Astrocyte of the hippocampus (primary cell): ENCODE results near the gene ZSCAN5A.
A peak's percentile ranks its signal among the peaks of the same experiment; 100 is the strongest.
"Not testable (repeated sequence)": the region's sequence is repeated elsewhere in the genome, so short reads cannot be mapped to it uniquely, and the experiment has no call there.

Experiments
- DNase-seq: peaks from one replicate; pipeline ENCODE4 v3.0.0; 2011; ENCODE audit warnings: low read depth, low spot score

Gene ZSCAN5A, protein sequence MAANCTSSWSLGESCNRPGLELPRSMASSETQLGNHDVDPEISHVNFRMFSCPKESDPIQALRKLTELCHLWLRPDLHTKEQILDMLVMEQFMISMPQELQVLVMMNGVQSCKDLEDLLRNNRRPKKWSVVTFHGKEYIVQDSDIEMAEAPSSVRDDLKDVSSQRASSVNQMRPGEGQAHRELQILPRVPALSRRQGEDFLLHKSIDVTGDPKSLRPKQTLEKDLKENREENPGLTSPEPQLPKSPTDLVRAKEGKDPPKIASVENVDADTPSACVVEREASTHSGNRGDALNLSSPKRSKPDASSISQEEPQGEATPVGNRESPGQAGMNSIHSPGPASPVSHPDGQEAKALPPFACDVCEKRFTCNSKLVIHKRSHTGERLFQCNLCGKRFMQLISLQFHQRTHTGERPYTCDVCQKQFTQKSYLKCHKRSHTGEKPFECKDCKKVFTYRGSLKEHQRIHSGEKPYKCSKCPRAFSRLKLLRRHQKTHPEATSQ

DNA sequence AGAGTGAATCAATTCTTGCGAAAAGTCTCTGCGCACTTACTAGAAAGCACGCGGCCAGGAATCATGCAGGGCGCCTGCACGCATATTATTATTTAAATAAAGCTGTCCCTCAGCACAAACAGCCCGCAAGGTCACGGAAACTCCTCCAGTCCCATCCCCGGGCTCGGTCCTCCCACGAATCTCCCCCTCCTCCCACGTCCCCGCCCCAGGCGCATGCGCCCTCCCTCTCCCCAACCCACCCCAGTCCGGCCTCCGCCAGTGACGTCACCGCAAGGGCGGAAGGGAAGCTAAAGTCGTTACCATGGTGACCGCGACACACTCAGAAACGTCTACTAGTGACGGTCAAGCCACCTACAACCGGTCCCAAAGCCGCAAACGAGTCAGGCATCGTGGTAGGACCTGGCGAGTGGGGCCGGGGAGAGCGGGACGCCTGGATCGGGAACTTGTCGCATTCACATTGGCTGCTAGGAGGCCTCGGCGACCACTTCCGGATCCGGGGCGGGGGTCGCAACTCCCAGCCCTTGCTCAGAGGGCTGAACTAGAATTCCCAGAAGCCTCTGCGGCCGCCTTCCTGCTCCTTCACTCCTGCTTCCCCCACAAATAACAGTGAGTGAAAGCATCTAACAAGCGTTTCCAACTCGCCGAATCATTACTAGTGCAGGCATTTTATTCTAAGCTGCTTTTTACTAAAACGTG lies at the start of gene ZSCAN5A:
Gene ZSCAN5A, minus strand, starts transcription at position 459 of the 696 bp plus-strand sequence. CDS start 89,793 bp downstream, outside the sequence.
- peak; percentile 97 for DNase-seq

DNA sequence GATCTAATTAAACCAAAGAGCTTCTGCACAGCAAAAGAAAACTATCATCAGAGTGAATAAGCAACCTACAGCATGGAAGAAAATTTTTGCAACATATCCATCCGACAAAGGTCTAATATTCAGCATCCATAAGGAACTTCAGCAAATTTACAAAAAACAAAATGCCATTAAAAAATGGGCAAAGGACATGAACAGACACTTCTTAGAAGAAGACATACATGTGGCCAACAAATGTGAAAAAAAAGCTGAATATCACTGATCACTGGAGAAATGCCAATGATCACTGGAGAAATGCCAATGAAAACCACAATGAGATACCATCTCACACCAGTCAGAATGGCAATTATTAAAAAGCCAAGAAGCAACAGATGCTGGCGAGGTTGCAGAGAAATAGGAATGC lies 46.2 kb upstream of the ZSCAN5A start:
- no peak for DNase-seq

DNA sequence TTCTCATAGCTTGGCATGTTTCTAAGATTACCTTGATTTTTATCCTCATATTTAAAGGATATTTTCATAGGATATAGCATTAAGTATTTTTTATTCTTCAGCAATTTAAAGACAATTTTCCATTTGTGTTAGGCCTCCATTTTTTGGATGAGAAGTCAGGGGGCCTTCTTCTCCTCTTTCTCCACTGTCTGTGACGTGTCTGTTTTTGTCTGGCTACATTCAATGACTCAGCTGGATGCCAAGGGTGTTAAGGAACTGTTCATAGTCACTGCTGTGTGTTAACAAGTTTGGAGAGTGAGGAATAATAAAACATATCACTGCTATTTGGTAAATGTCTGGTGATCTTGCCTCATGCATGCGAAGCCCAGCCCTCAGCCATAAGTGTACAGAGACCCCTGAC lies 42.3 kb upstream of the ZSCAN5A start:
- DNase-seq = no peak

DNA sequence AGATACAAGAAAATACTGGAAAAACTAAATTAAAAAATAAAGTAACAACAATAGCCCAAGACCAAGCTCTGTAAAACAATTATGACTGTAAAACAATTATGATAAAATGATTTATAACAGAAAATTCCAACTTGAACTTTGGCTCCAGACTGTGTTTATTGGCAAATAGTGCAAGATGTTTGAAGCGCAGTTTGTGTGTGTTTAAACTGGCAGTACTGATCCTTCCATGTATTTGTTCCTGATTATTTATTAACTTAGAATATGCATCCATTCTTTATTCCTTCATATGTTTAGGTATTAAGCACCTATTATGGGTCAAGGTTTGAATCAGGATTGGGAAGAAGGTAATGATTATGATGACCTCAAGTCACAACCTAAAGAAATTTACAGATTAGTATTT lies 40.9 kb upstream of the ZSCAN5A start:
- no peak for DNase-seq

DNA sequence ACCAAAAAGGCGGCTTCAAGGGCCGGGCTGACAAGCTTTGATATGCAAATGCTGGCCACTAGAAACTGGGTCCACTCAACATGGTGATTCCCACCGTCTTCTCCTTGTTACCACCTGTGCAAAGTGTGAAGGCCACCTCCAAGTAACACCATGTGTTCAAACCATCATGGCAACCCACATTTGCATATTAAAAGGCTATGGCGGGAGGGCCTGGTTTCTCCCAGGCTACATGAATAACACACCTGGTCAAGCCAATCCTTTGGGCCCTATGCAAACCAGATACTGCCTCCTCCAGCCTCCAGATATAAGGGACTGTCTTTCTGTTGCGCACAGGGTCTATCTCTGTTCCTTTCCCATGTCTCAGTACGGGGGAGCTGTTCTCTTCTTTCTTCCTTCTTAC lies 36.6 kb upstream of the ZSCAN5A start:
- DNase-seq = no peak

DNA sequence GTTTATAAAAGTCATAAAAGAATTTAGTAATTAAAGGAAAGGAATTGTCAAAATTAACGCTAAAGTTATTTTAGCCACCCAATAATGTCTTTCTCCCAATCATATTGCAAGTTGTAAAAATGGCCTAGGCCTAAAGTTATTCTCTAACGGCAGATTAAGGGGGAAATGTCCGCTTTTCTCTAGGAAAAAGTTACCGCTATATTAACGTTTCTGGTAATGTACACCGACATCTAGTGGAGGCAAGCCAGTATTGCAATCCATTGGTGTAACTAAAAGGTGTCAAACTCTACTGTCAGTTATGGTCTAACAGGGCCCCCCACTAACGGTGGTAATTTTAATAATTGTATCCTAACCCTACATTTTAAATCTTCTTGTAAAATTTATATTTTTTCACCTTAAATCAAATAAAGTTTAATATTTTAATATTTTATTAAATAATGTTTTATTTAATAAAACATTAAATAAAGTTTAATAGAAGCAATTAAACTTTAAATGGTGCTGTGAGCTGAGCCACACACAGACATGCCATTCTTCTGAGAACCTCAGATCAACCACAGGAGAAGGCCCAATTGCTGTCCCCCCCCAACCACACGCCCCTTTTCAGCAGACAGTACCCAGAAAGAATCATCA lies 35.9 kb upstream of the ZSCAN5A start:
- peak; percentile 64 for DNase-seq

DNA sequence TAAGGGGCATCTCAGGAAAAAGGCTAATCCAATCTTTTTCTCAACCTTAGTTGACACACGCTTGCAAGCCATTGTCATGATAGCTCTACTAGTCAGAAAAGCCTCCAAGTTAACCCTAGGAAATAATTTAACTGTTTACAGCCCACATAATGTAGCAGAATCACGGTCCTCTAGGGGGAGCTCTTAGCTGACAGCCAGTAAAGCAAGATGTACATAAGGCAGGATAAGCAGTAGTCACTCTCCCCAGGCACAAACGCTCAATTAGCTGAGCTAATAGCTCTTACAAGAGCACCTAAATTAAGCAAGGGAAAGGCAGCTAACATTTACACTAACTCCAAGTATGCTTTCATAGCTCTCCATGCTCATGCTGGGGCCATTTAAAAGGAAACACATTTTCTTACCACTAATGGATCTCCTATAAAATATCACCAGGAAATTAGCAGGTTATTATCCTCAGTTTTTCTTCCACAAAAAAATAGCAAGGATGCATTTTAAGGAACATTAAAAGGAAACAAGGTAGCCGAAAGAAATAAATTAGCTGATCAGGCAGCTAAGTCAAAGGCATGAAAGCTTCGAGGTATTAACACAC lies 33.7 kb upstream of the ZSCAN5A start:
- no peak for DNase-seq

DNA sequence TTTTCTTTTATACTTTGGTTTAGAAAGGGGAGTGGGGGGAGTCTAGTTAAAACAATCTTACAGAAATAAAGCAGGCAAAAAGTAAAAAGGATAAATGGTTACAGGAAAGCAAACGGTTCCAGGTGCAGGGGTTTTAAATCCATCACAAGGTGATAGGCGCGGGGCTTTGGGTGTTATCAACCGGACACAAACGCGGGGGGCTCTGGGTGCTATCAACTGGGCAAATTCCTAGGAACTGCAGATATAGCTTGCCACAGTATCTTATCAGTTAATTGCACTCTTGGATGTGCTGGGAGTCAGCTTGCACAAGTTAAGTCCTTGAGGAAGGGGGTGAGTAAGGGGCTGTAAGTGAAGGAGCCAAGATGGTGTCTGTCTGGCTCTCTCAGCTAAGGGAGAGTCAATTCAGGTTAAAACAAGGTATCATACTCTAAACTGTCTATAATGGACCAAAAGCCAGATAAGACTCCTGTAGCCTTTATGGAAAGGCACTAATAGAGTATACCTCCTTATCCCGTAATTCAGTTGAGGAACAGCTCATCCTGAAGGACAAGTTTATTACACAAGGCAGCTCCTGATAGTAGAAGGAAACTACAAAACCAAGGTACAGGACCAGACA lies 32.6 kb upstream of the ZSCAN5A start:
- DNase-seq = no peak

DNA sequence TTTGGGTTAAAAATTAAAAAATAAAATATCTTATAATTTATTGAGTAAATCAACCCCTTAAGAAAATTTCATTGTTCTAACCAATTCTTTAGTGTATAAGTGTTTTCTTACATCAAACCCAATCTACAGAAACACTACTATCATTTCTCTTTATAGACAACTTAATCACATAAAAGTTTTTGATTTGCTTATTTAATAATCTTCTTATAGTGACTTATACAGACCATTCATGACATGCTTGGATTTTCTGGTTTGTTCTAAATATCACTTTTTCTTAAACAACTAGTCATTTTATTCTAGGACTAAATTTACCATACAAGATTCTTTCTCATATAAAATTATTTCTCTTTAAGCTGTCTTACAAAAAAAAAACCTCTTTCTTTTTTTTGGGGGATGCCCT lies 27.3 kb upstream of the ZSCAN5A start:
- DNase-seq = no peak

DNA sequence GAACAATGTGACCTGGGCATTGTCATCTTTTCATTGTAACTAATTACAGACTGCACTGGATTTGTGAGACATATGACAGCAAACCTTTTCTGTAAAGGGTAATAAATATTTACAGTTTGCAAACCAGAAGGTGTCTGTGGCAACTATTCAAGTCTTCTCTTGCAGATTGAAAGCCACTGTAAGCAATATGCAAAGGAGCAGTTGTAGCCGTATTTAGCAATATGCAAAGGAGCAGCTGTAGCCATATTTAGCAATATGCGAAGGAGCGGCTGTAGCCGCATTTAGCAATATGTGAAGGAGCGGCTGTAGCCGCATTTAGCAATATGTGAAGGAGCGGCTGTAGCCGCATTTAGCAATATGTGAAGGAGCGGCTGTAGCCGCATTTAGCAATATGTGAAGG lies 24.4 kb upstream of the ZSCAN5A start:
- DNase-seq = not testable (repeated sequence)

DNA sequence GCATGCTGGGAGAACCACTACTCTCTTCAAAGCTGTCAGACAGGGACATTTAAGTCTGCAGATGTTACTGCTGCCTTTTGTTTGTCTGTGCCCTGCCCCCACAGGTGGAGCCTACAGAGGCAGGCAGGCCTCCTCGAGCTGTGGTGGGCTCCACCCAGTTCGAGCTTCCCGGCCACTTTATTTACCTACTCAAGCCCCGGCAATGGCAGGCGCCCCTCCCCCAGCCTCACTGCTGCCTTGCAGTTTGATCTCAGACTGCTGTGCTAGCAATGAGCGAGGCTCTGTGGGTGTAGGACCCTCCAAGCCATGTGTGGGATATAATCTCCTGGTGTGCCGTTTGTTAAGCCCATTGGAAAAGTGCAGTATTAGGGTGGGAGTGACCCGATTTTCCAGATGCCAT lies 22.4 kb upstream of the ZSCAN5A start:
- DNase-seq = not testable (repeated sequence)

DNA sequence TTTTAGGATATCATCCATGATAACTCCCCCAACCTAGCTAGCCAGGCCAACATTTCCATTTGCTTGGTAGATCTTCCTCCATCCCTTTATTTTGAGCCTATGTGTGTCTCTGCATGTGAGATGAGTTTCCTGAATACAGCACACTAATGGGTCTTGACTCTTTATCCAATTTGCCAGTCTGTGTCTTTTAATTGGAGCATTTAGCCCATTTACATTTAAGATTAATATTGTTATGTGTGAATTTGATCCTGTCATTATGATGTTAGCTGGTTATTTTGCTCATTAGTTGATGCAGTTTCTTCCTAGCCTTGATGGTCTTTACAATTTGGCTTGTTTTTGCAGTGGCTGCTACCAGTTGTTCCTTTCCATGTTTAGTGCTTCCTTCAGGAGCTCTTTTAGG lies 20.7 kb upstream of the ZSCAN5A start:
- not testable (repeated sequence) for DNase-seq

DNA sequence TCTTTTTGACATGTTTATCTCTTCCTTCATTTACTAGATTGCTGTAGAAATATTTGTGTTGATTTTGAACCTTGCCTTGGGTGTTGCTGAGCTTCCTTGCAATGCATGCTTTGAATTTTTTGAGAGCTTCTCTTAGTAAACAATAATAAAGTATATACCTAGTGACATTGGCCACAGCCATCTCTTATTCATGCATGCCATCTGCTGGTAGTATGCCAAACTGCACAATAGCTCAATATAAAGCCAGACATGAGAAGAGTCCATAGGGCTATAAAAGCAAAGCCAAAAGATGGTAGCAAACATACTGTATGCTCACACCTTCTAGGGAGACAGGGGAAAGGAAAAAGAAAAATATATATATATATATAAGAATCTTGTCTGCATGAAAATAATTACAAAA lies 18.9 kb upstream of the ZSCAN5A start:
- DNase-seq = peak; percentile 76

DNA sequence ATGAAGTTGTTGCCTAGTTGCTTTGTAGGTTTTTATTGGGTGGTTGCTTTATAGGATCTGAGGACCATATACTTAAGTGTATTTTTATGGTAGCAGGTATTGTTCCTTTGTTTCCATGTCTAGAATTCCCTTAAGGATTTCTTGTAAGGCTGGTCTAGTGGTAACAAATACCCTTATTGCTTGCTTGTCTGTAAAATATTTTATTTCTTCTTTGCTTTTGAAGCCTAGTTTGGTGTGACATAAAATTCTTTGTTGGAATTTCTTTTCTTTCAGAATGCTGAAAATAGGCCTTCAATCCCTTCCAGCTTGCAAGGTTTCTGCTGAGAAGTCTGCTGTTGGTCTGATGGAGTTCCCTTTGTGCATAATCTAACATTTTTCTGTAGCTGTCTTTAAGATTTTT lies 18.1 kb upstream of the ZSCAN5A start:
- no peak for DNase-seq

DNA sequence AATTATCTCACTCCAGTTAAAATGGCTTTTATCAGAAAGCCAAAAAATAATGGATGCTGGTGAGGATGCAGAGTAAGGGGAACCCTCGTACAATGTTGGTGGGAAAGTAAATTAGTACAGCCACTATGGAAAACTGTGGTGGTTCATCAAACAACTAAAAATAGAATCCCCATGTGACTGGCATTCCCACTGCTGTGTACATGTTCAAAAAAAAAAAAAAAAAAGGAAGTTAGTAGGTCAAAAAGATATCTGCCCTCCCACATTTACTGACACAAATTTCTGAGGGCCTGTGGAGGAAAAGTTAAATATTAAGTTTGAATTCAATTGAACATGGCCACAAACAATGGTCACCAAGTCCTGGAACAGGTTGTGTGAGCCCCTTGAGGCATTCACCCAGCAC lies 9.8 kb upstream of the ZSCAN5A start:
- no peak for DNase-seq

DNA sequence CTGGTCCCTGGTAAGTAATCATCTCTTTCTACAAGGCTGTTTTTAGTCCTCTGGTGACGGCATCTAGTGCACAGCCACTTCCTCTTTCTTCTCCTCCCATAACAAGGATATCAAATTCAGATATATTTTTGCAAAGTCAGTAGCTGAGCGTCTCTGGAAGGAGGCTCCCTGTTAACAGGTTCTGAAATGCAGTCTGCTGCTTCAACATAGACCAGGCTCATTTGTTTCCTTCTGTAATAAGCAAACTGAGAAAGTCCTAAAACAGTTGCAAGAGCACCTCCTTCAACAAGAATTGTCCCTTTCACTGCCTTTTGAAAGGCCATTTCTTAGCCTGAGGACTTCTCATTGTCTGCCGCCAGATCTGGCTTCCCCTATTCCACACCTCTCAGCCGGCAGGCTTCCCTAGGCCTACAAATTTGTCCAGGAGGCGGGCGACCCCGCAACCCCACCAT lies 7.4 kb upstream of the ZSCAN5A start:
- DNase-seq = no peak

DNA sequence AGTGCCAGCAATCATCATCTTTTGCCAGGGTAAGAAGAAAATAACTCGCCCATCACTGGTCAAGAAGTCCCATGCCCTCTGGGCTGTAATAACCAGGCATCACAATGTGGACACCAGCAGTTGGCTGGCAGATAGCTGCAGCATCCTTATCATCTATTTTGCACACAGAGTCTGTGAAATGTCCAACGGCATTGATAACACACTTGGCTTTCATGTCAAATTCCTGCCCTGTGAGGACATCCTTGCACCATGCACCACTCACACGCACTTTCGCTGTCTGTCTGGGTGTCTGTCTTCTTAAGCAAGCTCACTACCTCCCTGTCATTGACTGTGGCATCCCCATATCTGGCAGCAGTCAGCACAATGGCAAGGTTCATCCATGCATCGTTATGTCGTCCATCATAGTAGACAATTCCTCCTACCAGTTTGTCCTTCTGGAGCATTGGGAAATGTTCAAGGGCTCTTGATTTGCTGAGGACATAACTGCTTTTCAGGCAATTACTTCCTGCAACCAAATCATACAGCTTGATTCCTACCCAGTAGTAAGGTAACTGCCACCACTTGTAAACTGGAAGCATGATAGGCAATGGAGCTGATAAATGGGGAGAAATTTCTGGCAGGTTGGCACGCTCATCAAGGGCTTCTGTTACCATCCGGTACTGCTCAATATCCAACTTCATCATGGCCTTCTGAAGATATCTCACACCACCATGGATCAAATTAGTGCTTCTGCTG lies 6.8 kb upstream of the ZSCAN5A start:
- no peak for DNase-seq

DNA sequence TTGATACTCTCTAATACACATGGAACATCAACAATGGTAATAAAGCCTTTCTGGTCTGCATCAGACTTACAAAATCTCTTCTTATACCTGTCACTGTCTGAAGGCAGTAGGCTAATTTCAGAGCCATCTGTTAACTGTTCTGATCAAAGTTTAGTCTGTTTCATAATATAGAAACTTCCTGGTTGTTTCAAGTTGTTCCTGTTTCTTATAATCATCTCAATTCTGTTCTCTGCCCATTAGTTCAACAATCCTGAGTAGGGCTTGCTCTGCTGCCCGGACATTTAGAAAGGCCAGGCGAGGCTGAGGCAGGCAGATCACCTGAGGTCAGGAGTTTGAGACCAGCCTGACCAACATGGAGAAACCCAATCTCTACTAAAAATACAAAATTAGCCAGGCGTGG lies 5.4 kb upstream of the ZSCAN5A start:
- DNase-seq = no peak

DNA sequence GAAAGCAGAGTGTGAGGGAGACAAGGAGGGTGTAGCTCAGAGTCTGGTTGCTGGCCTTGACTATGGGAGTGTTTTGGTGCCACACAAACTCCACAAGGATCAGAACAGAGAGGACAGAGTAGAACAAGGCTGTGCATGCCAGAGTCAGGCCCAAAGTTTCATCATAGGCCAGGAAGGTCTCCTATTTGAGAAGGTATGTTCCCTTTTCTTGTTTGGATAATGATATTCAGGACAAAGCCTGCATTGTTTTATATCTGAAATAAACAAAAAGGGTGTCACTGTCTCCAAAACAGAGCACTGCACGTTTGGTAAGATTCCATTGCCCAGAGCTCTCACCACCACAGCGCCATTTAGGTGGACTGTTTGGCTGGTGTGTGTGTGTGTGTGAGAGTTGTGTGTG lies 3.1 kb upstream of the ZSCAN5A start:
- no peak for DNase-seq

DNA sequence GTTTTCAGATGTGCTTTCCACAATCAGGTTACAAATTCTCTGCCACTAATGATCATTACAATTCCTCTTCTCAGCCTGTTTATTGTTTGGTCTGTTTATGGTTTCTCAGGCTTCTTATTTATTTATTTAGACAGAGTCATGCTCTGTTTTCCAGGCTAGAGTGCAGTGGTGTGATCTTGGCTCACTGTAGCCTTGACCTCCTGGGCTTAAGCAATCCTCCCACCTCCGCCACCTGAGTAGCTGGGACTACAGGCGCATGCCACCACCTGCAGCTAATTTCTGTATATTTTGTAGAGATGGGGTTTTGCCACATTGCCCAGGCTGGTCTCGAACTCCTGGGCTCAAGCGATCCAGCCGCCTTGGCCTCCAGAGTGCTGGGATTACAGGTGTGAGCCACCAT lies 2.1 kb upstream of the ZSCAN5A start:
- DNase-seq = no peak
